Heart left ventricle (tissue), 16 donors: Measurements from ENCODE around the gene TPSD1. TPM values are rescaled to one million over a fixed set of nuclear protein-coding genes. Genes with fewer than 3 reads are reported as not detected.

Source experiments
- ATAC-seq, 4 donors: fragments of 200-7000 bp; cut with Tn5 transposase; one replicate each; pipeline ENCODE4 v1.9.1; 2020 to 2022; ENCODE audit warnings: moderate library complexity in 4 of 4, mild to moderate bottlenecking in 3 of 4, moderate number of reproducible peaks in 1 of 4
- DNase-seq, 5 donors: peaks; one replicate each; pipeline ENCODE4 v3.0.0-alpha.2; 2020
- H3K27ac ChIP-seq, 12 donors: fragments of 200-600 bp; sonication (generic) in 4 of 12; one replicate each; pipeline versions ENCODE4 v1.5.0 to v1.8.0; 2016 to 2022; ENCODE audit warnings: mild to moderate bottlenecking in 2 of 12
- H3K27me3 ChIP-seq, 9 donors: fragments of 200-600 bp; sonication (generic) in 2 of 9; one replicate each; pipeline versions ENCODE4 v1.5.1 to v1.8.0; 2016 to 2022; ENCODE audit warnings: mild to moderate bottlenecking in 3 of 9
- H3K36me3 ChIP-seq, 9 donors: fragments of 200-600 bp; sonication (generic) in 2 of 9; one replicate each; pipeline versions ENCODE4 v1.5.0 to v1.8.0; 2018 to 2022; ENCODE audit warnings: mild to moderate bottlenecking in 2 of 9
- H3K4me1 ChIP-seq, 12 donors: fragments of 200-600 bp; sonication (generic) in 4 of 12; one replicate each; pipeline versions ENCODE4 v1.5.0 to v1.8.0; 2016 to 2022; ENCODE audit warnings: mild to moderate bottlenecking in 3 of 12
- H3K4me3 ChIP-seq, 12 donors: fragments of 200-600 bp; sonication (generic) in 4 of 12; one replicate each; pipeline versions ENCODE4 v1.5.0 to v1.8.0; 2017 to 2022; ENCODE audit warnings: mild to moderate bottlenecking in 9 of 12, moderate library complexity in 4 of 12
- H3K9me3 ChIP-seq, 12 donors: fragments of 200-600 bp; sonication (generic) in 4 of 12; one replicate each; pipeline versions ENCODE4 v1.5.0 to v1.8.0; 2016 to 2022; ENCODE audit warnings: mild to moderate bottlenecking in 1 of 12
- CTCF ChIP-seq, 12 donors: fragments of 200-600 bp; sonication (generic) in 4 of 12; IDR thresholded peaks; one replicate each; pipeline versions ENCODE4 v1.5.0 to v1.8.0; 2018 to 2022; ENCODE audit warnings: antibody characterized with exemption in 12 of 12, mild to moderate bottlenecking in 5 of 12
- POLR2A ChIP-seq, 2 donors: fragments of 450-650 bp; IDR thresholded peaks; one replicate each; pipeline ENCODE4 v1.6.1; 2017; ENCODE audit warnings: antibody characterized with exemption in 2 of 2, mild to moderate bottlenecking in 2 of 2, moderate library complexity in 2 of 2
- WGBS, 4 donors: extraction: QIAGEN DNeasy Blood & Tissue Kit in 2 of 4; methylation state at CpG; one replicate each; pipeline versions ENCODE4 v1.1.5 to v1.1.7; 2013 to 2018; 5-methylcytosine and 5-hydroxymethylcytosine counted together
- intact Hi-C, 10 donors: fragments of 100-400 bp; cut with DNase I; formaldehyde crosslinking; loops; one replicate each; pipeline versions ENCODE4 v1.11.1 to v1.14.2; 2022
- polyA plus RNA-seq, 2 donors: library from polyadenylated mRNA; stranded (reverse); fragments of 200-250 nt; gene quantifications; one replicate each; pipeline ENCODE4 v1.2.3, GENCODE V29; 2013
- total RNA-seq, 9 donors: library from RNA; depleted of rRNA in 2 of 9; stranded (reverse); fragments of >200 nt in 2 of 9; fragmentation: NEBNext Ultra II Directional in 3 of 9; extraction: Animal tissue kit (Norgen Biotek cat#: 25700) in 3 of 9; gene quantifications; one replicate each; pipeline versions ENCODE4 v1.1.0 to v1.2.4, GENCODE V29; 2016 to 2023
- donor health status: ischemic (EF 13 %, LVEDD 7.1; RV severe dilation, severe dysfunction).
- donor health status: healthy with polysubstance abuse.
- donor health status: DM: no; HTN: yes; CAD: no.
- donor health status: DM: no; HTN: no; CAD: no.
- donor health status: ischemic (EF 25% LVEDD 6.9; RV normal size, moderate dysfunction).
- donor health status: ischemic (EF 25% LVEDD 5.7; RV mildly dilated, moderate dysfunction).
- donor health status: healthy.
- donor health status: DM: yes; HTN: yes; CAD: no.
- donor health status: ischemic (EF 35%, LVEDD 5.7; RV mildly dilated, moderate dysfunction).
- donor health status: nonischemic (EF 11% LVEDD 7.7; RV severe dilation, severe dysfunction).
- donor health status: DM: yes; HTN: yes; CAD: no.
- donor health status: PGD.
- donor health status: ischemic (EF 29% LVEDD 5.4; RV normal size, mild dysfunction).
- donor health status: nonischemic (EF 23%, LVEDD 6.1; RV moderate dilation, normal function).

The TPSD1 gene
- total and polyA plus RNA-seq, 11 donors = 0.17 to 0.38 TPM; not detected in 9

- TF ChIP-seq CTCF (IDR thresholded peaks at IDR 0.05) = no peak
- no peak for TF ChIP-seq POLR2A (IDR thresholded peaks at IDR 0.05)
- H3K27ac ChIP-seq = no peak overlapping the region
- intact Hi-C loops = no loop called here
- WGBS, 4 donors = 78 to 83% (median 81%) methylated on average over 22 of the region's 22 CpGs
- H3K4me1 ChIP-seq = peaks cover 0 to 6% (median 0%) of the 10 kb centered on the region in 12 donors
- no peaks in the 10 kb centered on the region for H3K36me3 ChIP-seq
- ATAC-seq (no peak), DNase-seq (peak in 2 of 5 donors; percentile 16)
- H3K4me3 ChIP-seq = no peak overlapping the region
- H3K27me3 ChIP-seq = peaks cover 4 to 47% (median 27%) of the 10 kb centered on the region in 9 donors
- H3K9me3 ChIP-seq = no peaks in the 10 kb centered on the region
Measured at GRCh38 chr16:1256874-1257322, 1.0 kb downstream of the TPSD1 start.

- WGBS, 4 donors = 72 to 81% (median 80%) methylated on average over 29 to 34 of the region's 34 CpGs
- TF ChIP-seq CTCF (IDR thresholded peaks at IDR 0.05) = no peak
- H3K27ac ChIP-seq = no peak overlapping the region
- H3K36me3 ChIP-seq = no peaks in the 10 kb centered on the region
- intact Hi-C loops = no loop called here
- peaks cover 0 to 6% (median 0%) of the 10 kb centered on the region in 12 donors for H3K4me1 ChIP-seq
- DNase-seq (peak in 2 of 5 donors; percentile 5 to 15), ATAC-seq (no peak)
- H3K4me3 ChIP-seq = no peak overlapping the region
- no peaks in the 10 kb centered on the region for H3K9me3 ChIP-seq
- H3K27me3 ChIP-seq = peaks cover 4 to 55% (median 34%) of the 10 kb centered on the region in 9 donors
Measured at GRCh38 chr16:1257561-1258224, 1.8 kb downstream of the TPSD1 start.

GRCh38 chr16:1258225-1258600 is 2.3 kb downstream of the TPSD1 start:
- intact Hi-C loops = no loop called here
- Histone ChIP-seq H3K4me1 (peaks cover 0 to 6% (median 0%) of the 10 kb centered on the region in 12 donors), H3K27ac (no peak overlapping the region), H3K4me3 (no peak overlapping the region), H3K9me3 (no peaks in the 10 kb centered on the region), H3K27me3 (peaks cover 4 to 60% (median 36%) of the 10 kb centered on the region in 9 donors), H3K36me3 (no peaks in the 10 kb centered on the region)
- WGBS, 4 donors = 71 to 74% (median 71%) methylated on average over 8 to 12 of the region's 12 CpGs
- TF ChIP-seq POLR2A (IDR thresholded peaks at IDR 0.05) (no peak), CTCF (IDR thresholded peaks at IDR 0.05) (no peak)
- DNase-seq (peak in 2 of 5 donors; percentile 4 to 15), ATAC-seq (no peak)

- no peaks in the 10 kb centered on the region for H3K9me3 ChIP-seq
- ATAC-seq (no peak), DNase-seq (peak in 2 of 5 donors; percentile 15 to 16)
- TF ChIP-seq CTCF (IDR thresholded peaks at IDR 0.05) (no peak), POLR2A (IDR thresholded peaks at IDR 0.05) (no peak)
- H3K27ac ChIP-seq = no peak overlapping the region
- intact Hi-C loops = no loop called here
- peaks cover 0 to 6% (median 0%) of the 10 kb centered on the region in 12 donors for H3K4me1 ChIP-seq
- H3K36me3 ChIP-seq = no peaks in the 10 kb centered on the region
- peaks cover 4 to 65% (median 36%) of the 10 kb centered on the region in 9 donors for H3K27me3 ChIP-seq
- 9 to 21% (median 20%) methylated on average over 10 to 42 of the region's 42 CpGs for WGBS, 4 donors
- no peak overlapping the region for H3K4me3 ChIP-seq
Measured at GRCh38 chr16:1258906-1259759, 3.3 kb downstream of the TPSD1 start.
